Measurements from ENCODE around the gene EPB41L5. TPM values are rescaled to one million over a fixed set of nuclear protein-coding genes. Genes with fewer than 3 reads are reported as not detected.

The EPB41L5 gene
- total and polyA plus RNA-seq, 4 donors: 19.7 to 88.4 (median 30.3) TPM

GRCh38 chr2:120007851-120008250, 5.0 kb upstream of the EPB41L5 start:
- WGBS: 96% methylated on average over 4 of the region's 4 CpGs
- no peak for DNase-seq (ENCODE audit: low spot score)
- Histone ChIP-seq H3K9me3 (ENCODE audit: control insufficient read depth in 4 of 4, low read length in 3 of 4) (no peaks in the 10 kb centered on the region), H3K9ac (ENCODE audit: low read depth in 1 of 2, low read length in 2 of 2) (no peak overlapping the region), H3K27ac (ENCODE audit: low read depth in 1 of 2, low read length in 2 of 2) (no peak overlapping the region), H3K36me3 (ENCODE audit: control insufficient read depth in 4 of 4, insufficient read depth in 3 of 4, low read depth in 1 of 4, low read length in 3 of 4) (no peaks in the 10 kb centered on the region), H3K4me3 (ENCODE audit: low read depth in 1 of 3, low read length in 3 of 3) (no peak overlapping the region), H3K27me3 (ENCODE audit: control insufficient read depth in 4 of 4, insufficient read depth in 4 of 4, low read length in 3 of 4) (no peaks in the 10 kb centered on the region), H3K4me1 (ENCODE audit: control insufficient read depth in 4 of 4, insufficient read depth in 4 of 4, low read length in 3 of 4) (peaks cover 0 to 10% (median 5%) of the 10 kb centered on the region in 4 donors)
- TF ChIP-seq MAX (IDR thresholded peaks at IDR 0.05) (no peak), ATF3 (IDR thresholded peaks at IDR 0.05) (no peak), SP1 (IDR thresholded peaks at IDR 0.05) (no peak), RAD21 (IDR thresholded peaks at IDR 0.05) (no peak), EGR1 (IDR thresholded peaks at IDR 0.05; ENCODE audit: low read depth in 2 of 2) (no peak), NR2F2 (IDR thresholded peaks at IDR 0.05) (no peak), FOXA2 (IDR thresholded peaks at IDR 0.05) (no peak), RXRA (IDR thresholded peaks at IDR 0.05) (no peak), JUND (IDR thresholded peaks at IDR 0.05) (no peak), HNF4A (conservative IDR thresholded peaks at IDR 0.05) (no peak)

GRCh38 chr2:120012363-120012762, 514 bp upstream of the EPB41L5 start:
- Histone ChIP-seq H3K36me3 (ENCODE audit: control insufficient read depth in 4 of 4, insufficient read depth in 3 of 4, low read depth in 1 of 4, low read length in 3 of 4) (no peaks in the 10 kb centered on the region), H3K27ac (ENCODE audit: low read depth in 1 of 2, low read length in 2 of 2) (peak overlapping the region; percentile 91 to 93), H3K9me3 (ENCODE audit: control insufficient read depth in 4 of 4, low read length in 3 of 4) (no peaks in the 10 kb centered on the region), H3K4me3 (ENCODE audit: low read depth in 1 of 3, low read length in 3 of 3) (peak overlapping the region in 2 of 3 donors; percentile 63 to 83), H3K27me3 (ENCODE audit: control insufficient read depth in 4 of 4, insufficient read depth in 4 of 4, low read length in 3 of 4) (no peaks in the 10 kb centered on the region), H3K9ac (ENCODE audit: low read depth in 1 of 2, low read length in 2 of 2) (peak overlapping the region in 1 of 2 donors; percentile 36), H3K4me1 (ENCODE audit: control insufficient read depth in 4 of 4, insufficient read depth in 4 of 4, low read length in 3 of 4) (peaks cover 7 to 31% (median 16%) of the 10 kb centered on the region in 4 donors)
- WGBS: 15% methylated on average over 8 of the region's 8 CpGs
- DNase-seq (ENCODE audit: low spot score): no peak
- TF ChIP-seq ATF3 (IDR thresholded peaks at IDR 0.05): no peak
- TF ChIP-seq NR2F2 (IDR thresholded peaks at IDR 0.05): no peak
- no peak for TF ChIP-seq RAD21 (IDR thresholded peaks at IDR 0.05)
- no peak for TF ChIP-seq RXRA (IDR thresholded peaks at IDR 0.05)
- TF ChIP-seq YY1 (IDR thresholded peaks at IDR 0.05): no peak
- no peak for TF ChIP-seq TAF1 (conservative IDR thresholded peaks at IDR 0.05)
- TF ChIP-seq CTCF (IDR thresholded peaks at IDR 0.05; ENCODE audit: low read depth, low read length, missing input control): no peak
- TF ChIP-seq JUND (IDR thresholded peaks at IDR 0.05): no peak
- no peak for TF ChIP-seq HNF4A (conservative IDR thresholded peaks at IDR 0.05)
- TF ChIP-seq EGR1 (IDR thresholded peaks at IDR 0.05; ENCODE audit: low read depth in 2 of 2): no peak

- WGBS: 11% methylated on average over 17 of the region's 17 CpGs
- Histone ChIP-seq H3K27ac (ENCODE audit: low read depth in 1 of 2, low read length in 2 of 2) (peak overlapping the region; percentile 91 to 93), H3K9me3 (ENCODE audit: control insufficient read depth in 4 of 4, low read length in 3 of 4) (no peaks in the 10 kb centered on the region), H3K27me3 (ENCODE audit: control insufficient read depth in 4 of 4, insufficient read depth in 4 of 4, low read length in 3 of 4) (no peaks in the 10 kb centered on the region), H3K36me3 (ENCODE audit: control insufficient read depth in 4 of 4, insufficient read depth in 3 of 4, low read depth in 1 of 4, low read length in 3 of 4) (no peaks in the 10 kb centered on the region), H3K4me1 (ENCODE audit: control insufficient read depth in 4 of 4, insufficient read depth in 4 of 4, low read length in 3 of 4) (peaks cover 7 to 33% (median 17%) of the 10 kb centered on the region in 4 donors), H3K9ac (ENCODE audit: low read depth in 1 of 2, low read length in 2 of 2) (peak overlapping the region; percentile 45 to 81), H3K4me3 (ENCODE audit: low read depth in 1 of 3, low read length in 3 of 3) (peak overlapping the region; percentile 51 to 83 (median 63))
- DNase-seq (ENCODE audit: low spot score): no peak
- TF ChIP-seq FOXA2 (IDR thresholded peaks at IDR 0.05): no peak
- no peak for TF ChIP-seq RAD21 (IDR thresholded peaks at IDR 0.05)
- no peak for TF ChIP-seq EGR1 (IDR thresholded peaks at IDR 0.05; ENCODE audit: low read depth in 2 of 2)
- TF ChIP-seq SP1 (IDR thresholded peaks at IDR 0.05): no peak
- TF ChIP-seq ATF3 (IDR thresholded peaks at IDR 0.05): no peak
- no peak for TF ChIP-seq HNF4A (conservative IDR thresholded peaks at IDR 0.05)
- TF ChIP-seq GABPA (IDR thresholded peaks at IDR 0.05 in 1 of 2, conservative IDR thresholded peaks at IDR 0.05 in 1 of 2): no peak
- TF ChIP-seq TAF1 (conservative IDR thresholded peaks at IDR 0.05): no peak
- no peak for TF ChIP-seq ZBTB33 (IDR thresholded peaks at IDR 0.05)
- no peak for TF ChIP-seq RXRA (IDR thresholded peaks at IDR 0.05)
- no peak for TF ChIP-seq MAX (IDR thresholded peaks at IDR 0.05)
- no peak for TF ChIP-seq YY1 (IDR thresholded peaks at IDR 0.05)
- no peak for TF ChIP-seq REST (IDR thresholded peaks at IDR 0.05)
These were observed 833 bp downstream of the EPB41L5 start for GRCh38 chr2:120013597-120014223.

All from liver (tissue), 9 donors.